OCI-LY3 (cell line): Measurements from ENCODE around the gene FPGS.

Experiments
- EZH2phosphoT487 ChIP-seq: fragments of 200-600 bp; shearing (Covaris generic); IDR thresholded peaks from 2 replicates; pipeline ENCODE4 v1.6.1; 2018; ENCODE audit warnings: antibody characterized with exemption, mixed run types, low read depth
- TF ChIP-seq, protein P1 (sequence below): fragments of 200-600, 300-600 bp; sonication (generic); IDR thresholded peaks from 2 replicates; pipeline ENCODE4 v1.5.1; 2014; ENCODE audit warnings: antibody characterized with exemption, low read length, low read depth

DNA sequence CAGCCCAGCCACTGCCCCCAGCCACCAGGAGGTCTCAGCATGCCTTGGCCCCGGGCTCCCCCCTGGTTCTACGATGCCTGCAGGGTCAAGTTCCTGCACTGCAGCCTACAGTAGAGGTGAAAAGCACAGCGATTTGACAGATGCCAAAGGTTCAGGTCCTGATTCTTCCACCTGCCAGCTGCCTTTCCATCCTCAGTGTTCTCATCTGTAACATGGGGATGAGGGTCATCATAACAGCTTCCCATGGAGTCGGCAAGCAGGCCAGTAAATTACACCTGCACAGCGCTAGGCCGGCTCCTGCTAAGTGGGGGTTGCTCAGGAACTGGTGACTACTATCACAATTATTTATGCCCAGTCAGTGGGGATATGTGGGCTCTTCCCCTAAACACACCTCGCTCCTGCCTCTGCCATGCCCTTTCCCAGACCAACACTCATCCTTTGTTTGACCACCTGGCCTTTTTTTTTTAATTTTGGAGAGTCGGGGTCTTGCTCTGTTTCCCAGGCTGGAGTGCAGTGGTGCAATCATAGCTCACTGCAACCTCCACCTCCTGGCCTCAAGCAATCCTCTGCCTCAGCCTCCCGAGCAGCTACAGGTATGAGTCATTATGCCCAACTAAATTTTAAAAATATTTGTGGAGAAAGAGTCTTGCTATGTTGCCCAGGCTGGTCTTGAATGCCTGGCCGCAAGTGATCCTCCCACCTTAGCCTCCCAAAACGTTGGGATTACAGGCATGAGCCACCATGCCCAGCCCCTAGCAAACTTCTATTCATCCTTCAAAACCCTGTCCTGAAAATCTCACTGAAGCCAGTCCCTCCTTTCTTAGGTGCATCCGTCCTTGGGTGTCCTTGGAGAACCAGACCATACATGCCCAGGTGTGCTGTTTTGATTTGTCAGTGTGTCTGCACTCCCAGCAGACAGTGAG is 45.4 kb downstream of the FPGS start:
- TF ChIP-seq, protein P1, sequence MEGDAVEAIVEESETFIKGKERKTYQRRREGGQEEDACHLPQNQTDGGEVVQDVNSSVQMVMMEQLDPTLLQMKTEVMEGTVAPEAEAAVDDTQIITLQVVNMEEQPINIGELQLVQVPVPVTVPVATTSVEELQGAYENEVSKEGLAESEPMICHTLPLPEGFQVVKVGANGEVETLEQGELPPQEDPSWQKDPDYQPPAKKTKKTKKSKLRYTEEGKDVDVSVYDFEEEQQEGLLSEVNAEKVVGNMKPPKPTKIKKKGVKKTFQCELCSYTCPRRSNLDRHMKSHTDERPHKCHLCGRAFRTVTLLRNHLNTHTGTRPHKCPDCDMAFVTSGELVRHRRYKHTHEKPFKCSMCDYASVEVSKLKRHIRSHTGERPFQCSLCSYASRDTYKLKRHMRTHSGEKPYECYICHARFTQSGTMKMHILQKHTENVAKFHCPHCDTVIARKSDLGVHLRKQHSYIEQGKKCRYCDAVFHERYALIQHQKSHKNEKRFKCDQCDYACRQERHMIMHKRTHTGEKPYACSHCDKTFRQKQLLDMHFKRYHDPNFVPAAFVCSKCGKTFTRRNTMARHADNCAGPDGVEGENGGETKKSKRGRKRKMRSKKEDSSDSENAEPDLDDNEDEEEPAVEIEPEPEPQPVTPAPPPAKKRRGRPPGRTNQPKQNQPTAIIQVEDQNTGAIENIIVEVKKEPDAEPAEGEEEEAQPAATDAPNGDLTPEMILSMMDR: no peak
- no peak for TF ChIP-seq EZH2phosphoT487
